Endothelial cell (in vitro differentiated cells): ENCODE data around the gene COL13A1. TPM values are rescaled to one million over a fixed set of nuclear protein-coding genes. Genes with fewer than 3 reads are reported as not detected.

Source experiments
- DNase-seq: peaks from one replicate; pipeline ENCODE4 v3.0.0; 2021; ENCODE audit warnings: low spot score
- H3K27ac Mint-ChIP-seq: one replicate; pipeline ENCODE4 v1.8.0; 2021; ENCODE audit warnings: mixed read lengths, inconsistent platforms; ENCODE audit not compliant: unreplicated experiment
- H3K27me3 Mint-ChIP-seq: one replicate; pipeline ENCODE4 v1.8.0; 2021; ENCODE audit warnings: mild to moderate bottlenecking, moderate library complexity, mixed read lengths, inconsistent platforms; ENCODE audit not compliant: unreplicated experiment
- H3K36me3 Mint-ChIP-seq: one replicate; pipeline ENCODE4 v1.8.0; 2021; ENCODE audit warnings: mild to moderate bottlenecking, low read depth, mixed read lengths, inconsistent platforms; ENCODE audit not compliant: unreplicated experiment
- H3K4me1 Mint-ChIP-seq: one replicate; pipeline ENCODE4 v1.8.0; 2021; ENCODE audit warnings: mild to moderate bottlenecking, mixed read lengths, inconsistent platforms; ENCODE audit not compliant: unreplicated experiment
- H3K4me3 Mint-ChIP-seq: one replicate; pipeline ENCODE4 v1.8.0; 2021; ENCODE audit warnings: mild to moderate bottlenecking, mixed read lengths, inconsistent platforms; ENCODE audit not compliant: unreplicated experiment
- H3K9me3 Mint-ChIP-seq: one replicate; pipeline ENCODE4 v1.8.0; 2021; ENCODE audit warnings: mixed read lengths, inconsistent platforms; ENCODE audit not compliant: unreplicated experiment
- CTCF ChIP-seq: fragments of 200-600 bp; sonication (generic); IDR thresholded peaks from one replicate; pipeline ENCODE4 v1.5.0; 2021; ENCODE audit warnings: antibody characterized with exemption; ENCODE audit not compliant: unreplicated experiment
- total RNA-seq: library from RNA; stranded (reverse); fragmentation: NEBNext Ultra II Directional; extraction: Animal tissue kit (Norgen Biotek cat#: 25700); gene quantifications from one replicate; pipeline ENCODE4 v1.2.1, GENCODE V29; 2021; ENCODE audit not compliant: unreplicated experiment

The COL13A1 gene
- total RNA-seq, 1 donor from 2014 or later = 22.6 TPM

- no peak for DNase-seq
- no peak overlapping the region for H3K27ac Mint-ChIP-seq
- H3K27me3 Mint-ChIP-seq = peaks cover 13% of the 10 kb centered on the region
- H3K36me3 Mint-ChIP-seq = peaks cover 7% of the 10 kb centered on the region
- no peak for TF ChIP-seq CTCF
- no peaks in the 10 kb centered on the region for H3K9me3 Mint-ChIP-seq
- peaks cover 18% of the 10 kb centered on the region for H3K4me1 Mint-ChIP-seq
- H3K4me3 Mint-ChIP-seq = no peak overlapping the region
Observed at GRCh38 chr10:69961881-69962745, 160.4 kb downstream of the COL13A1 start.

- DNase-seq = no peak
- Mint-ChIP-seq H3K27ac (no peak overlapping the region), H3K27me3 (peaks cover 13% of the 10 kb centered on the region), H3K36me3 (peaks cover 1% of the 10 kb centered on the region), H3K4me3 (no peak overlapping the region), H3K4me1 (peaks cover 13% of the 10 kb centered on the region), H3K9me3 (no peaks in the 10 kb centered on the region)
- TF ChIP-seq CTCF = no peak
Observed at GRCh38 chr10:69962746-69963135, 161.0 kb downstream of the COL13A1 start.

GRCh38 chr10:69963178-69963834, 161.6 kb downstream of the COL13A1 start:
- no peak for TF ChIP-seq CTCF
- no peak for DNase-seq

GRCh38 chr10:69963835-69964710, 162.4 kb downstream of the COL13A1 start:
- H3K27ac Mint-ChIP-seq = no peak overlapping the region
- no peaks in the 10 kb centered on the region for H3K9me3 Mint-ChIP-seq
- peaks cover 9% of the 10 kb centered on the region for H3K27me3 Mint-ChIP-seq
- no peaks in the 10 kb centered on the region for H3K36me3 Mint-ChIP-seq
- no peak overlapping the region for H3K4me3 Mint-ChIP-seq
- DNase-seq = no peak
- no peak for TF ChIP-seq CTCF
- peaks cover 12% of the 10 kb centered on the region for H3K4me1 Mint-ChIP-seq

More at GRCh38 chr10:69963178-69963834, 161.6 kb downstream of the COL13A1 start:
- no peaks in the 10 kb centered on the region for H3K36me3 Mint-ChIP-seq
- no peaks in the 10 kb centered on the region for H3K9me3 Mint-ChIP-seq
- no peak overlapping the region for H3K27ac Mint-ChIP-seq
- H3K4me3 Mint-ChIP-seq = no peak overlapping the region
- H3K27me3 Mint-ChIP-seq = peaks cover 9% of the 10 kb centered on the region
- peaks cover 12% of the 10 kb centered on the region for H3K4me1 Mint-ChIP-seq
